Activated effector memory CD4-positive, alpha-beta T cell treated with anti-CD3 and anti-CD28 coated beads, Interleukin-2, amount 50 U/mL, for 16 hours (primary cell): ENCODE measurements around the gene VPS25.
"Not testable (repeated sequence)": the region's sequence is repeated elsewhere in the genome, so short reads cannot be mapped to it uniquely, and the experiment has no call there.

Experiments used
- DNase-seq: peaks from one replicate; pipeline ENCODE4 v3.0.0-alpha.2; 2020

VPS25 gene

DNA sequence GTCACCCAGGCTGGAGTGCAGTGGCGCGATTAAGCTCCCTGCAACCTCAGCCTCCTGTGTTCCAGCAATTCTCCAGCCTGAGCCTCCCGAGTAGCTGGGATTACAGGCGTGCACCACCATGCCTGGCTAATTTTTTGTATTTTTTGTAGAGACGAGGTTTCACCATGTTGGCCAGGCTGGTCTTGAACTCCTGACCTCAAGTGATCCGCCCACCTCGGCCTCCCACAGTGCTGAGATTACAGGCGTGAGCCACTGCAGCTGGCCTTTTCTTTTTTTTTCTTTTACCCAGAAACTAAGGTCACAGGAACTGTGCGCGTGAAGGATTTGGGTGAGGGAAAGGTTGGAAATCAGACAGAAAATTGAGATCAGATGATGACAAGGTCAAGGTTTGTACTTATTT, 3.3 kb upstream of the VPS25 start:
- not testable (repeated sequence) for DNase-seq

DNA sequence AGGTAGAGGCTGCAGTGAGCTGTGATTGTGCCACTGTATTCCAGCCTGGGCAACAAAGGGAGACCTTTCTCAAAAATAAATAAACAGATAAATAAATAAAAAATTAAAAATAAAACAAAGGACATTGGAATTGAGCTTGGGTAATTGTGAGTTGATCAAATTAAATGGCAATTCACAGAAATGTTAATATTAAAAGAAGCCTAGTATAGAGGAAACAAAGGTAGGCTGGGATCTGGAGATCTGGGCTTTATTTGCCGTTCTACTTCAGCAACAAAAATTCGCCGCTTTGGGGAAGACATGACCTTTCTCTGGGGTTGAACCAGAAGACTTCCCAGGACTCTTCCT, 332 bp upstream of the VPS25 start:
- DNase-seq = no peak

DNA sequence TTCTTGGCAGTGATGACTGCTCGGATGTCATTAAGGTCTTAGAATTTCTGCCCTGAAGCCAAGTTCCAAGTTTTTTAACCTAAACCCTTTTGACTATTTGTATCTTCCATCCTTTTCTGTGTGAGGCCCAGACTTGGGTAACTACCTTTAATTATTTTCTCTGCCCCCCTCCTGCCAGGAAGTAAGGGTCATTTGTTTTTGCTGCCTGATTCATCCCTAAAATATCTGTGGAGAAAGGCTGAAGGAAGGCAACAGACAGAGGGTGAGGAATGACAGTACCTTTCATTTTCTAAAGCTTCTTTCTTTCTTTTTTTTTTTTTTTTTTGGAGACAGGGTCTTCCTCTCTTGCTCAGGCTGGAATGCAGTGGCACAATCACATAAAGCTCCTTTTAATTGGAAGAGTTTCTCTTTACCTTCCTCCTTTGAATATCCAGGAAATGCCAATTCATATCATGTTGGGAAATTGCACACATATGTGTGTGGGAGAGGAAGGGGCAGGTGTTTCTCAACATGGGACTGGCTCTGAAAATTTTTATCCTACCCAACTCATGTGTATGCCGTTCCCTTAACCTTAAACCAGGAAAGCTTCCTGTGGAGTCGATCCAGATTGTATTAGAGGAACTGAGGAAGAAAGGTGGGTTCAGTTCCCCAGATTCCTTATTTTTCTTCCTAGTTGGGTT, 957 bp downstream of the VPS25 start:
- no peak for DNase-seq

DNA sequence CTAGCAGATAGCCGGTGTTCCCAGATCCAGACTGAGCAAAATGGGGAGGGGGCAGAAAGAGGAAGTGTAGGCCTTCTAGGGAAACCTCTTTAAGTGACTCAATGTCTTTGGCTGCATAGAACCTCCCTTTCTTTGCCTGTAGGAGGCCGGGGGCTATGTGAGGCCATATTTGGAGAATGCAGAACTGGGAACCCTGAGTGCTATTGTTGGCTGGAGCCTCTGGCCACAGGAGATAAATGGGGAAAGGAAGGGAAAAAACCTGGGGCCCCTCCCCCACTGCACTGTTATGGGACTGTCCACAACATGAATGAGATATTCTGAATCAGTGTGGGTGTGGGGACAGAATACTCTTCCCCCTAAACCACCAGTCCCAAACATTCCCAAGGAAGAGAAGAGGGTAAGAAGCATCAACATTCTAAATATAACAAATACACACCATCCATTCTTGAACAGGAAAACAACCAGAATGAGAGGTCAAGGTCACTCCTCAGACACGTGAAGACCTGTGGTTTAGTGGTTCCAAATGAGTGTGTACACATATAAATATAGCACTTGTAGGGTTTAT, 2.4 kb downstream of the VPS25 start:
- DNase-seq = no peak

DNA sequence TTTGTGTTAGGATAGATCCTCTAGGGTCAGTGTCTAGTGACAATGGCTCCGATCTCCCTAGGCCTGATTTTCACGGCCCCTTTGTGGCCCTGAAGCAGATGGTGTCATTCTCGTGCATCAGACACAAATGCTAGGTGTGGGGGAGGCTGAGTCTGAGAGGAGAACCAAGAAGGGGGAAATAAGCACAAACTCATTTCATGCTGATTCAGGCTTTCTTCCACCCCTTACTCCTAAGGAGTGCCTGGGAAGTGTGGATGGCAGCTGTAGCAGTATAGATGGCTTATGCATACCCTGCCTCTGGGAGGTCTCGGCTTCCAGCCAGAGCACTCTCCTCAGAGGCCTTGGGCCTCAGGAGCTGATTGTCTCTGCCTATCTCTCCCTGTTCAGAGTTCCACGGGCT, 5.3 kb downstream of the VPS25 start:
- no peak for DNase-seq

DNA sequence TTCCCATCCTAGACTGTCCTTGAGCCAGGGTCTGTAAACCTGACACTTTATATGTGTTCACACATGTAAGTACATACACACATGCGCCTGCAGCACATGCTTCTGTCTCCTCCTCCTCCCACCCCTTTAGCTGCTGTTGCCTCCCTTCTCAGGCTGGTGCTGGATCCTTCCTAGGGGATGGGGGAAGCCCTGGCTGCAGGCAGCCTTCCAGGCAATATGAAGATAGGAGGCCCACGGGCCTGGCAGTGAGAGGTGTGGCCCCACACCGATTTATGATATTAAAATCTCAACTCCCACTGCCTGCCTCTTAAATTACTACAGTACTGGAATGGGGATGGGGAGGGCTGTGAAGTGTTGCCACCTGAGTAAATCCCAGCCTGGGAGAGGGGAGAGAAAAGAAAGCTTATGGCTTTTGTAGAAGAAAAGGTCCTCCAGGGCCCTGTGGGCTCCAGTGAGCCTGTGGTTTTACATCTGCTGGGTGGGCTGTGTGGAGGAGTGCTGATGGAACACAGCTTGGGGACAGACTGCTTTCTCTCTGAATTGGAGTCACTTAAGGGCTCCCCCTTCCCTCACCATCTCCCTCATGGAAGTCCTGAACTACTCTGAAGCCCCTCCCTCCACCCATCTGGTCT, 6.2 kb downstream of the VPS25 start:
- no peak for DNase-seq

DNA sequence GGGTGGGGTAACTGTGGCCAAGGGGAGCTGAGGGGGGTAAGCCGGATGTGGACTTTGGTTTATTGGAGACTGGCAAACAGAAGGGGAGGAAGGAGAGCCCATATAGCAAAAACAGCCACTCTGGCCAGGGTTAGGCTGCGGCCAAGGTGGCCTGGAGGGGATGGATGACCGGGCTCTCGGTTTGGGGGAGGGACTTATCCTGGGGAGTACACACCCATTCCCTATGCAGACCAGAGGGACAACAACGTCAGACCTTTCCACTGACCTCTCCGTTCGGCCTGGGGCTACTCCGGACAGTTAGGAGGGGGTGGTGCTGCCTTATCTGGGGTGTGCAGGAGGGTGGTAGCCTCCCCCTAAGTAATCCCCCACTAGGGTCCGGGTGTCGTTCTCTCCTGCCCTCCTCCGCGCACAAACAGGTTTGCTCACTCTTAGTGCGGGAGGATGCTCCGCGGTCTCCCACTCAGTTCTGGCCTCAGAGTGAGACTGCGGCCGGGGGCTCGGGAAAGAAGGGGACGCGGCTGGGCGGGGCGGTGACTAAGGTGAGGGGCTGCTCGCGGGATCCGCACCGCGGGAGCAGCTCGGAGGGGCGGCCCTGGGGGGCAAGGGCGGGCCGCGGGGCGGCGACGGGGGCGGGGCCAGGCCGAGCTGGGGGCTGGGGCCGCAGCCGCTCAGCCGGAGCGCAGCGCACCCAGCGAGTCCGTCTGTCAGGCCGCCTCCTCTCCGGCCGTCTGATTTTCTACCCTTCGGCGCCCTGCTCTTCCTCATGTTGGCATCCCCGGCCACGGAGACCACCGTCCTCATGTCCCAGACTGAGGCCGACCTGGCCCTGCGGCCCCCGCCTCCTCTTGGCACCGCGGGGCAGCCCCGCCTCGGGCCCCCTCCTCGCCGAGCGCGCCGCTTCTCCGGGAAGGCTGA, 6.9 kb downstream of the VPS25 start, which contains the start of gene WNK4:
TSS of gene WNK4 (plus strand) at position 675 of the 915 bp plus-strand sequence. CDS start at position 764, 89 bp downstream.
- DNase-seq = no peak

DNA sequence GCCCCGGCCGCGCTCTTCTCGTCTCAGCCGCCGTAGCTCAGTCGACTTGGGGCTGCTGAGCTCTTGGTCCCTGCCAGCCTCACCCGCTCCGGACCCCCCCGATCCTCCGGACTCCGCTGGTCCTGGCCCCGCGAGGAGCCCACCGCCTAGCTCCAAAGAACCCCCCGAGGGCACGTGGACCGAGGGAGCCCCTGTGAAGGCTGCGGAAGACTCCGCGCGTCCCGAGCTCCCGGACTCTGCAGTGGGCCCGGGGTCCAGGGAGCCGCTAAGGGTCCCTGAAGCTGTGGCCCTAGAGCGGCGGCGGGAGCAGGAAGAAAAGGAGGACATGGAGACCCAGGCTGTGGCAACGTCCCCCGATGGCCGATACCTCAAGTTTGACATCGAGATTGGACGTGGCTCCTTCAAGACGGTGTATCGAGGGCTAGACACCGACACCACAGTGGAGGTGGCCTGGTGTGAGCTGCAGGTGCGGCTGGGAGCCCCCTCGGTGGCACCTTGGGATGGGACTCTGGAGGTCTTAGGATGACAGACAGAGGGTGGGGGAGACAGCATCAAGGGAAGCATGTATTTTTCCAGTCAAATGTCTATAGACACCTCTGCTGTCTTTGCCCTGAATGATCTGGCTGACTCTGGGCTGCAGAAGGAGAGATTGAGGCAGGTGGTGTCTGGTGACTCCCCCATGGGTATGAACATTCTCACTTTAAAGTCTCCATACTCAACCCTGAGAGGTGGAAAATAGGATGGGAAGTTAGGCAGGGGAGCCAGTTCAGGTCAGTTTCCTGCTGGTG, 7.8 kb downstream of the VPS25 start:
- no peak for DNase-seq

DNA sequence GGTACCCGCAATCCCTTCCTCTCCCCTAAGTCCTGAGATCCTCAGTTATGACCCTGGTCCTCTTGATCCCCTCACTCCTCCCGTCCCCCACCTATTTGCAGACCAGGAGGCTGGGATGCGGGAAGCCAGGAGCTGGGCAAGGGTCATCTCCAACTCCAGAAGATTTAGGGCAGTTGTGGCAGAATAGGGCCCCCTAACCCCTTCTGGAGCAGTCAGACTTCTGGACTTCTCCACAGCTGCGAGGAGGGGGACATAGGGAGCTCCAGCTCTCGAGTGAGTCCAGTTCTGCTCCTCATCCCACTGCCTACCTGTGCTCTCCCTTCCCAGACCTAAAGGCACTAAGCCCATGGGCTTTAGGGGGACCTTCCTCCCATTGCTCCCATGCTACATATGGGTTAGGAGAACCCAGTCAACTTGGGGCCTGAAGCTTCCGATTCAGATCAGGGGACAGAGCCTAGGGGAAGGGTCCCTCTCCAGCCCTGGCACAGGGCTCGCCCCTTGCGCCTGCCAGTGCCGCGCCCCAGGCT, 8.5 kb downstream of the VPS25 start:
- no peak for DNase-seq

DNA sequence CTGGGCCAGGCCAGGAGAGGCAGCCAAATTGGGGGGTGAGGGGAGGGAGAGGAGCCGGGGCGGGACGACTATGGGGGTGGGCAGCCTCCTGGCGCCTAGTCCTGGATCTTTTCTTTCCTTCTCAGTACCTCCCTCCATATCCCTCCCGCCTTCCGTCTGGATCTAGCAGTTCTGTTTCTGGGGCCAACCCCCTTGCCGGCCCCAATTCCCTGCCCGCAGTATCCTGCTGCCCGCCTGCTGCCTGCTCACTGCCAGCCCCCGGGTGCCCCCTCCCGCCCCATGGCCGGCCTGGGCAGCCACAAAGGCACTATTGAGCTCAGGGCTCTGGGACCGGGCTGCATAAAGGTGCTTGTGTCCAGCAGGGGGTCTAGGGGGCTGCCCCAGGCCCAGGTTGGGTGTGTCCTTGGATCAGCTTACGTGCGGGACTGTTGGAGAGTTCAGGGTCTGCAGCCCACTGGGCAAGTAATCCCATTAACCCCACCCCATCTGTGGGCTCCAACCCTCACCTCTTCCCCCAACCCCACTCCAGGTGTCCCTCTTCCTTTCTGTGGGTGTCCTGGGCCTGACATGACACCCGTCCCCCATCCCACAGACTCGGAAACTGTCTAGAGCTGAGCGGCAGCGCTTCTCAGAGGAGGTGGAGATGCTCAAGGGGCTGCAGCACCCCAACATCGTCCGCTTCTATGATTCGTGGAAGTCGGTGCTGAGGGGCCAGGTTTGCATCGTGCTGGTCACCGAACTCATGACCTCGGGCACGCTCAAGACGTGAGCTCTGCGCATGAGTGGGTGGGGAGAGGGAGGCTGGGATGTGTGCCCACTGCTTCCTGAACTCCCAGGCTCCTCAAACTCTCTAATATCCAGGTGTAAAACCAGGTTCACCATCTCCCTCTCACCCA, 9.2 kb downstream of the VPS25 start:
- no peak for DNase-seq

DNA sequence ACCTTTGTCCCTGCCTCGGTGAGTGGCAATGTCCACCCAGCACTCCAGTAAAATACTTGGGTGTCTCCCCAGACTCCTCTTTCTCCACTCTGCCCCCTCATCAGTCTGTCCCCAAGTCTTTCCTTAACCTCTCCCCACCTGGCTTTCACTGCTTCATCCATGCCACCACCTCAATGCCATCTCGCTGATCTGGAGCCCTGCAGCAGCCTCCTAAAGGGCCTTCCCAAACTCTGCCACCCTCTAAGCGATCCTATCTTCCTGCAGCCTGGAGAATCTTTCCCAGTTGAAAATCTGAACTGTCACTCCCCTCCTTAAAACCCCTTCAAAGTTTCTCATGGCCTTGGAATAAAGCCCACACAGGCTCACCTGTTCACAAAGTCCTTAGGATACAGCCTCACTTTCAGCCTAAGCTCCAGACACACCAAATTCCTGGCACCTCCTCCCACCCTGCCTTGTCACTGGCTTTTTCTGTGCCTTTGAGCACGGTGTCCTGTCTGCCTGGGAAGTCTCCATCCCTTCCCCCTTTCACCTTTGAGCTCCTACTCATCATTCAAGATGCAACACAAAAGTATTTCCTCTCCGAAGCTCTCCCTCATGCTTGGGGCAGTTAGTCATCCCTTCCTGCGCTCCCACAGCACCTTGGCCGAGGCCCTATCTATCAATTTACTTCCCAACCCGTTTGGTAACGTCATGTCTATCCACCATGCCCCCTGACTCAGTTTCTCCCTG, 10.0 kb downstream of the VPS25 start:
- no peak for DNase-seq

DNA sequence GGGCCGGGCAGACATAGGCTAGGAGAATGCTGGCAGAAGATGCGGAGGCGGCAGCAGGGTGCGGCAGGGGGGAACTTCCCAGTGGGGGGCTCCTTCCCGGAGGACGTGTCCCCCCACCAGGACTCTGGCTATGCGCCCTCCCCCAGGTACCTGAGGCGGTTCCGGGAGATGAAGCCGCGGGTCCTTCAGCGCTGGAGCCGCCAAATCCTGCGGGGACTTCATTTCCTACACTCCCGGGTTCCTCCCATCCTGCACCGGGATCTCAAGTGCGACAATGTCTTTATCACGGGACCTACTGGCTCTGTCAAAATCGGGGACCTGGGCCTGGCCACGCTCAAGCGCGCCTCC, 10.5 kb downstream of the VPS25 start:
- DNase-seq = no peak

DNA sequence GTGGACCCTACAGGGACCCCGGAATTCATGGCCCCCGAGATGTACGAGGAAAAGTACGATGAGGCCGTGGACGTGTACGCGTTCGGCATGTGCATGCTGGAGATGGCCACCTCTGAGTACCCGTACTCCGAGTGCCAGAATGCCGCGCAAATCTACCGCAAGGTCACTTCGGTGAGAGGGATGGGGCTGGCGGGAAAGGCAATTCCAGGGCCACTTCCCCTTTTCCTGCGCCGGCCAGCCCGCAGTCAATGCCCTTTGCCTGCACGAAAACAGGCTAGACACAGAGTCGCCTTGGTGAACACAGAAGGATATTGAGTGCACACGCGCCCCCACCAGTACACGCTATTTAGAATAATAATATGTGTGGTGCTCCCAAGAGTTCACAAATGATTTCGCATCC, 11.2 kb downstream of the VPS25 start:
- DNase-seq = no peak

DNA sequence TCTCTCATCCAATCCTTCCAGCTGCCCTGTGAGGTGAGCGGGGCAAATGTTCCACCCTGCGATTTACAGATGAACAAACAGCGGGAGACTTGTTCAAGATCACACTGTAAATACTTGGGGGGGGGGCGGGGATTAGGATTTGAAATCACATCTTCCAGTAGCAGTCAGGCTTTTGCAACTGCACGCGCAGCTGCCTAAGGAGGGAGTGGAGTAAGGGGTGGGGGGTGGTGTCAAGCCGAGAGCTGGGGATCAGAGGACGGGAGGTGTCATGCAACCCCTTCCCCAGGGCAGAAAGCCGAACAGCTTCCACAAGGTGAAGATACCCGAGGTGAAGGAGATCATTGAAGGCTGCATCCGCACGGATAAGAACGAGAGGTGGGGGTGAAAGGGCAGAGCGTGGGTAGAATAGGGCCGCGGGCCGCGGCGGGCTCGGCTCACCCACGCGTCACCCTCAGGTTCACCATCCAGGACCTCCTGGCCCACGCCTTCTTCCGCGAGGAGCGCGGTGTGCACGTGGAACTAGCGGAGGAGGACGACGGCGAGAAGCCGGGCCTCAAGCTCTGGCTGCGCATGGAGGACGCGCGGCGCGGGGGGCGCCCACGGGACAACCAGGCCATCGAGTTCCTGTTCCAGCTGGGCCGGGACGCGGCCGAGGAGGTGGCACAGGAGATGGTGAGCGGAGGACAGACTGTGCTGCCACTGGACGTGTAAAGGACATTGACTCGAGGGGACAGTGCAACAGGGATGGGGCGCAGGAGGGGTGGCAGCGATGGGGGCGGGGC, 11.8 kb downstream of the VPS25 start:
- DNase-seq = no peak

DNA sequence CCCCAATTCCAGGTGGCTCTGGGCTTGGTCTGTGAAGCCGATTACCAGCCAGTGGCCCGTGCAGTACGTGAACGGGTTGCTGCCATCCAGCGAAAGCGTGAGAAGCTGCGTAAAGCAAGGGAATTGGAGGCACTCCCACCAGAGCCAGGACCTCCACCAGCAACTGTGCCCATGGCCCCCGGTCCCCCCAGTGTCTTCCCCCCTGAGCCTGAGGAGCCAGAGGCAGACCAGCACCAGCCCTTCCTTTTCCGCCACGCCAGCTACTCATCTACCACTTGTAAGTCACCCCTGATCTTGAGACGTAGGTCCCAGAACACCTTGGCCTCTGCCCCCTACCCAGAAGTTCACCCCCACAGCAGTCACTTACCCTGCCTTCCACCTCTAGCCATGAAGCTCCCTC, 14.0 kb downstream of the VPS25 start:
- no peak for DNase-seq

DNA sequence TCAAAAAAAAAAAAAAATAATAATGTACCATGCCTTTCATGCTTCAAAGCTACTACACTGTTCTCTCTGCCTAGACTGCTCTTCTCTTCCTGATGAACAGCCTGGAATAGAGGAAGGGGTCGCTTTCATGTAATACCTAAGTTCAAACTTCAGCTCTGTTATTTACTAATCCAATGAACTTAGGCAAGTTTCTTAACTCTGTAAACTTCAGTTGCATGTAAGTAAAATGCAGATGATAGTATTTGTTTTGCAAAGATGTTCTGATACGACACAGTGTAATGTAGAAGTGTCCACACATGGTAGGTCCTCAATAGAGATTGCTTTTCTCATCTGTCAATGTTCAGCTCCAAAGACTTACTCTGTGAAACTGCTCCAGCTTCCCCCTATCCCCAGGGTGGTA, 18.7 kb downstream of the VPS25 start:
- no peak for DNase-seq

DNA sequence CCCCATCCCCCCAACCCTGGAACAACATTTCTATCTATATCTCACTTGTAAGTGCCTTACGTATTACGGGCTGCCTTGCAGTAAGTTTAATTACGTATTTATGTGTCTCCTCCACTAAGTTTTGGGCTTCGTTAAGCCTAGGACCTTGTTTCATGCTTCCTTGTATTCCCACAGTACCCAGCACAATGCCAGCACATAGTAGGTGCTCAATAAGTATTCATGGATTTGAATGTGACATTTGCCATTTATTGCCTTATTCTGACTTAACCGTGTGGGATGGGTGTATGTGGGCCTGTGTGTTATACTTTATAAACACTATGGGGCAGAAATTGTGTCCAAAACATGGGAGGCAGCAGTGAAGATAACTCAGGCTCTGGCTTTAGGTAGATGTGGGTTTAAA, 19.3 kb downstream of the VPS25 start:
- no peak for DNase-seq

DNA sequence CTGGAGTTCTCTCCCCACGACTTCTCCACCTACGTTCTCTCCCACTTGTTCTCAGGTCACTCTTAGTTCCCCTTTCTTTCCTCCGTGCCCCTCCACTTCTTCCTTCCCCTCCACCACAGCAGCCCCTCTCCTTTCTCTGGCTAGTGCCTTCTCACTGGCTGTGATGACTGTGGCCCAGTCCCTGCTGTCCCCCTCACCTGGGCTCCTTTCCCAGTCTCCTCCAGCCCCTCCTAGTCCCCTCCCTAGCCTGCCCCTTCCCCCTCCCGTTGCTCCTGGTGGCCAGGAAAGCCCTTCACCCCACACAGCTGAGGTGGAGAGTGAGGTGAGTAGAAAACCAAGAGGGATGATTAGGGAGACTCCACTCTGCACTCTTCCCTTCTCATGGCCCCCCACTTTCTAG, 21.8 kb downstream of the VPS25 start:
- no peak for DNase-seq

DNA sequence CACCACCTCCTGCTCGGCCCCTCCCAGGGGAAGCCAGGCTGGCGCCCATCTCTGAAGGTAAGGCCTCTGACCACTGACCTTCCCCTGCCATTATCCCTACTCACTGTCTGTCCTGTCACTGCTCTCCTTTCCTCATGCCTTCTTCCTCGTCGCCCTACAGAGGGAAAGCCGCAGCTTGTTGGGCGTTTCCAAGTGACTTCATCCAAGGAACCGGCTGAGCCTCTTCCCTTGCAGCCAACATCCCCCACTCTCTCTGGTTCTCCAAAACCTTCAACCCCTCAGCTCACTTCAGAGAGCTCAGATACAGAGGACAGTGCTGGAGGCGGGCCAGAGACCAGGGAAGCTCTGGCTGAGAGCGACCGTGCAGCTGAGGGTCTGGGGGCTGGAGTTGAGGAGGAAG, 22.2 kb downstream of the VPS25 start:
- DNase-seq = no peak
